HG02763 (cell line): Measurements from ENCODE around the gene DOK7.

ENCODE experiments used
- ATAC-seq: cut with Tn5 transposase; IDR thresholded peaks from one replicate; pipeline ENCODE4 v1.9.1; 2021; ENCODE audit warnings: mild to moderate bottlenecking, moderate library complexity; ENCODE audit not compliant: unreplicated experiment

Gene DOK7

GRCh38 chr4:3462321-3462789 lies 751 bp upstream of the DOK7 start:
- ATAC-seq: no peak

GRCh38 chr4:3463556-3464348 lies 646 bp downstream of the DOK7 start:
- no peak for ATAC-seq

DNA sequence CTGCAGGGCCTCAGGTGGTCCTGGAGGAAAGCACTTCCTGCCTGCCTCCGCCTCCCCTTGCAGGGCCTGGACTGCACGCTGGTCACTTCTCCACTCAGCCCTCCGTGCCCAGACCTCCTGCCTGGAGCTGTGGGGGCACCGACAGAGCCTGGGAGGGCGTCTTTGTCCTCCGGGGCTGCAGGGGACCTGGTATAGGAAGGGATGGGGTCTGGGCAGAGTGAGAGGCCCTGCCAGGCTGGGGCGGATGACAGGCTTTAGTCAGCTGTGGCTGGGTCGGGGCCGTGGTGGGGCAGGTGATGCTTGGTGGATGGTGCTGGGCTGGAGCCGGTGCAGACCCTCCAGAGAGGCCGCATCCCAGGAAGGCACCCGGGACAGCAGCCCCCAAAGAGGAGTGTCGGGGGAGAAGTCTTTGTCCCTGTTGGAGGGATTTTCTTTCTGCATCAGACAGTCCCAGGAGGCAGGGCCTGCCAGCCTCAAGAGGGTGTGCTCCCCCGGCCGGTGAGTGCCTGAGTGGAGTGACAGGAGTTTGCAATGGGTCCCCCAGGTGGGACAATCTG lies 1.3 kb downstream of the DOK7 start:
- ATAC-seq: no peak

GRCh38 chr4:3464911-3465697 lies 2.0 kb downstream of the DOK7 start:
- ATAC-seq: no peak

DNA sequence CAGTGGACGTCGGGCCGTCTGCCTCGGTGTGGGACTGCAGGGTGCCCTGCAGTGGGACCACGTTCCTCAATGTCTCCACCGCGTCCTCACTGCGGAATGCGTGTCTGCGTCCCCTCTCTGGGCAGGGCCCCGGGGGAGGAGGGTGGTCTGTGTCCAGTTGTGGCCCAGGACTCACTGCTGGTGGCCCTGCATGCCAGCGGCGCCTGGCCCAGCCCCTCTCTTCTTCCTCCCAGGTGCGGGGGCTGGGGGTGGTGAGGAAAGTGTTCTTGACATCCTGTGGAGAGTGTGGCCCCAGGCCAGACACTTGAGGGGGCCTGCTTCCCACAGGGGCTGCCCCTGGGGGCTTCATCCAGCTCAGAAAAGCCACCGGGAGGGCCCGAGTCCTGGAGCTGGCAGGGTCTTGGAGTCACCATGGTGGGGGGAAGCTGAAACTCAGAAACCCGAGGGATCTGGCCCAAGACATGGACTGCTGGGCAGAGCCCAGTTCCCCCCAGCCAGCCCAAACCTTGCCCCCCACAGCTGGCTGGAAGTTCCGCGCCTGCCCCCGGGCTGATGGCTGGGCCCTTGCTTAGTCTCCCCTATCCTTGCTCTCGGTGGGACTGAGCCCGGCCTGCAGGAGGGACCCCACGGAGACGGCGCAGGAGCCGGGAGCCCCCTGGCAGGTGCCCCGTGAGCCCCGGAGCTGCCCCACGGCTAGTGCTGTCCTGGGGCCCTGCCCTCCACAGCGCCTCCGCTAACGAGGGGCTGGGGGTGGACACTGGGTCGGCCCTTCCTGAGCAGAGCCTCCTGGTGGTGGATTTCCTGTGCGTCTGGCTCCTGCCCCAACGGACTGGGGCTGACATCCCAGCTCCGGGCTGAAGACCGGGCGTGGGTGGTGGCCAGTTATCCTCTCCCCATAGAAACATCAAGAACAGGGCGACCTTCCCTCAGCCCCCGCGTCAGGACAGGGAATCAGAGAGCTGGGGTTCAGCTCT lies 2.9 kb downstream of the DOK7 start:
- ATAC-seq: no peak

- ATAC-seq: no peak
These were observed 3.8 kb downstream of the DOK7 start for GRCh38 chr4:3466691-3467600.

DNA sequence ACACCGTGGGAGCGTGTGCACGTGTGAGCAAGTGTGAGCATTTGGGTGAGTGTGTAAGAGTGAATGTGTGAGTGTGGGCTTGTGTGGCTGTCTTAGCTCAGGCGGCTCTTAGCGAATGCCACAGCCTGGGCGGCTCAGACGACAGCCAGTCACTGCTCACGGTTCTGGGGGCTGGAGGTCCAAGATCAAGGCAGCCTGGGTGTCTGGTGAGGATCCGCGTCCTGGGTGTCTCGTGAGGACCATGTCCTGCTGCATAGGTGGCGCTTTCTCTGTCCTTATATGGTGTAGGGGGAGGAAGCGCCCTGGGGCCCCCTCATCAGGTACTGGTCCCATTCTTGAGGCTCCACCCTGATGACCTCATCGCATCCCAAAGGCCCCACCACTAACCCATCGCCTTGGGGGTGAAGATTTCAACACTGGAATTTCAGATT lies 4.5 kb downstream of the DOK7 start:
- no peak for ATAC-seq

- ATAC-seq: no peak
These were observed 5.0 kb downstream of the DOK7 start for GRCh38 chr4:3468154-3468553.

DNA sequence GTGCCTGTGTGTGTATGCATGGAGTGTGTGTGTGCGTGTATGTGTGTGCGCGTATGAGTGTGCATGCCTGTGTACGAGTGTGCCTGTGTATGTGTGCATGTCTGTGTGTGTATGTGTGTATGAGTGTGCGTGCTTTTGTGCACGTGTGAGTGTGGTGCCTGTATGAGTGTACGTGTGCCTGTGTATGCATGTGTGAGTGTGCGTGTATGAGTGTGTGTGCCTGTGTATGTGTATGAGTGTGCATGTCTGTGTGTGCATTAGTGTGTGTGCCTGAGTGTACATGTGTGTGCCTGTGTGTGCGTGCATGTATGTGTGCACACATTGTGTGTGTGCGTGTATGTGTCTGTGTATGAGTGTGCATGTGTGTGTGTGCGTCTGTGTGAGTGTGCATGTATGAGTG lies 5.7 kb downstream of the DOK7 start:
- no peak for ATAC-seq

GRCh38 chr4:3469386-3470243 lies 6.5 kb downstream of the DOK7 start:
- no peak for ATAC-seq

DNA sequence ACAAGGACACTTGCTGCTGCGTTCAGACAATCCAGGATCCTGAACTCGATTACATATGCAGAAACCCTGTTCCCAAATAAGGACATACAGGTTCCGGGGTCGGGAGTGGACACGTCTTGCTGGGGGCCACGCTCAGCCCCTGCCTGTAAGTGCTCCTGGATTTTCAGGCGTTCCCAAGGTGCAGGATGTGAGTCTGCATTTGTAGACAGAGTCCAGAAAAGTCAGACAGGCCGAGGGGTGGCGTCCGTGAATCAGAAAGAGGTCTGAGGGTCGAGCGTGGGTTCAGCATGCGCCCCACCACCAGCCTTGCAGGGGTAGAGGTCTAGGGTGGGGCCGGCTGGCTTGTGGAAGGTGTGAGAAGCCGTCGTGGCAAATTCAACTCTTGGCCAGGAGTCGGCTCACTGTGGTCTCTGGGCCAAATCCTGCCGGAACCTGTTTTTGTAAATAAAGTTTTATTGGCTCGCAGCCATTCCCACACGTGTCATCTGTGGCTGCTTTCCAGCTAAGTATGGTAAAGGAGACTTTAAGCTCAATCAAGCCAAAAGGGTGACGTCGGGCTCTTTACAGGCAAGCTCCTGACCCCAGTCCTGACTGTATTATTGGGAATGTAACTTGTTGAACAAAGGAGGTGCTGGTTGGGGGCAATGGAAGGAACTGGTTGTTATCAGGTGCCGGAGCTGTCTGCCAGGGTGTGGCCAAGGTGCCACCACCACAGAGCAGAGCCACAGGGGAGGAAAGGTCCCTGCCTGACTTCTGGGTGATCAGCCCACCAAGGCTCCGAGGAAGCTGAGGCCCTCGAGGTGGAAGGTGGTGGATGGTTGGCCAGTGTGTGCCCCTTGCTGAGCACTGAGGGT lies 7.4 kb downstream of the DOK7 start:
- no peak for ATAC-seq

- ATAC-seq: no peak
These were observed 8.1 kb downstream of the DOK7 start for GRCh38 chr4:3471098-3471760.

DNA sequence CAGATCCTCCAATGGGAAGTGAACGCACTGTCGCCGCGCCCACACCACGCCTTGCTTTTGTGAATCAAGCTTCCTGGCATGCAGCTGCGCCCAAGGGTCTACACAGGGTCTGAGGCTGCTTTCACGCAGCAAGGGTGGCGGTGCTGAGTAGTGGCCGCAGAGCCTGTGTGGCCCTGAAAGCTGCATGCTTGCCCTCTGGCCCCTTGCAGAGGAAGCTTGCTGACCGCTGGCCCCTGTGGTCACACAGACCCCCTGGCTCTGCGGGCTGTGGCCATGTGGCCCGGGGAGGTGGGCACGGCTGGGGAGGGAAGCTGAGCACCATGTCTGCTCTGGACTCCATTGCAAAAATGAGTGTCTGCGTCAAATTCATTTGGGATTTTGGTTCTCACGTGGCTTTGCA lies 8.8 kb downstream of the DOK7 start:
- no peak for ATAC-seq

DNA sequence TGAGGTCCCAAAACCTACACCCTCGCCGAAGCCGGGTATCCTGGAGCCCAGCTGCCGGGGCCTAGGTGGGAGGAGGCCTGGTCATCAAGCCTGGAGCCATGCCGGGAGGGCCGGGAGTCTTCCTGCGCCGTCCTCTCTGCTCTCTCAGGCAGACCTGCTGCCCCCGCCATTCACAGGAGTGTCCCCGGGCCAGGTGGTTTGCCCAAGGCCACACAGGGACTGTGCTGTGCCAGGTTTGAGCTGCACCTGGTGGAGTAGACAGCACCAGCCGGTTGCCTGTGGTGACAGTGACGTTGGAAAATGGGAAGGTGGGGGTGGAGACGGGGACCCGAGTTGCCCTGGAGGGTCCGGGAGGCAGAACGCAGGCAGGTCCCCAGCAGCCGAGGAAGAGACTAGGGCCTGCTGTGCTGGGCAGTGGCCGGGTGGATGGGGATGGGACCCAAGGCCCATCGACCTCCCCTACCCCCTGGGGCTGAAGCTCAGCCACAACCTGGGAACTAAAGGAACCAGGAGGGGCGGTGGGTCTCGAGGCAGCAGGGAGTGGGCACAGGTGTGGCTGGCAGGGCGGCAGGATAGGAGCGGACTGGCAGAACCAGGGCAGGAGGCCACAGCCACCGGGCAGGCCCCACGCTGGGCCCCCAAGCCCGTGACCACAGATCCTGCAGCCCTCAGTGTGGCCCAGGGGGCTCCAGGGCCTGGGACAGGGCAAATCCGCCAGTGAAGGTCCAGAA lies 9.5 kb downstream of the DOK7 start:
- no peak for ATAC-seq

GRCh38 chr4:3473181-3473950 lies 10.3 kb downstream of the DOK7 start:
- no peak for ATAC-seq
